SK-N-MC (cell line): ENCODE data around the gene SERPINA1.

ENCODE experiments used
- EZH2 ChIP-seq: fragments of 200-600 bp; sonication (generic); IDR thresholded peaks from one replicate; pipeline ENCODE4 v1.6.1; 2017; ENCODE audit warnings: antibody characterized with exemption
- POLR2AphosphoS5 ChIP-seq: IDR thresholded peaks from 2 replicates; pipeline ENCODE4 v1.6.1; 2012; ENCODE audit warnings: mild to moderate bottlenecking, low read depth, low read length, borderline replicate concordance

DNA sequence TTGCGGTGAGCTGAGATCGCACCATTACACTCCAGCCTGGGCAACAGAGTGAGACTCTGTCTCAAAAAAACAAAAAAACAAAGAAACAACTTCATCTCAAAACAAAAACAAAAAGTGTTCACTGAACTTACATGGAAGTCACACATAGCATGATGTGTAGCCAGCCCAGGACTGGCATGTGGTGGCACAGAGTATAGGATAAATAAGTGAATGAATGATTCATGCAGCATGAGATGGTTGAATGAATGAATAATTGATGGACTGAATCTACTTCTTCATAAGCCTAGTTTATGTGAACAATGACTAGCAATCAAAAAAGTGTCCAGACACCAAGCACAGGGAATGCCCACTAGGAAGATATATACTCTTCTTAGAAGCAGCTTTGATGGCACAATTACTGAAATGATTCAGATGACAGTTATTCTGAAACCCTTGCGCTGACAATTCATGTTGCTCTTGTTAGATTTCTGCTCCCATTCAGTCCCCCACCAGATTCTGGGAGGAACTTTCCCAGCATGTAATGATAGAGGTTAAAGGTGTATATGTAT lies 33.7 kb downstream of the SERPINA1 start:
- TF ChIP-seq EZH2: no peak
- no peak for TF ChIP-seq POLR2AphosphoS5
